ENCODE results near the gene MYCBP2. TPM values are rescaled to one million over a fixed set of nuclear protein-coding genes. Genes with fewer than 3 reads are reported as not detected.

MYCBP2 gene
- total and polyA plus RNA-seq, 5 donors from 2014 or later, result 20.8 to 189 (median 27.8) TPM

GRCh38 chr13:77310579-77311279 lies 16.2 kb downstream of the MYCBP2 start:
- peak overlapping the region; percentile 28 for H3K4me3 ChIP-seq (ENCODE audit: low read depth, low read length)
- Mint-ChIP-seq H3K27me3 (no peaks in the 10 kb centered on the region), H3K27ac (peak overlapping the region in 2 of 3 donors; percentile 14 to 16), H3K36me3 (peaks cover 4% of the 10 kb centered on the region), H3K4me3 (peak overlapping the region in 3 of 4 donors; percentile 11 to 39 (median 13)), H3K9me3 (peaks cover 0 to 3% (median 0%) of the 10 kb centered on the region in 7 donors), H3K4me1 (peaks cover 73 to 93% (median 84%) of the 10 kb centered on the region in 4 donors)
- ATAC-seq (ENCODE audit: low read depth in 2 of 2), result no peak
- peaks cover 92% of the 10 kb centered on the region for H3K4me1 ChIP-seq (ENCODE audit: control insufficient read depth, insufficient read depth, low read length, poor library complexity, severe bottlenecking)
- no peak for DNase-seq
- H3K9me3 ChIP-seq (ENCODE audit: control insufficient read depth in 2 of 2, low read length in 2 of 2), result no peaks in the 10 kb centered on the region
- H3K27ac ChIP-seq (ENCODE audit: insufficient read depth, low read length, poor library complexity, severe bottlenecking), result no peak overlapping the region
- H3K27me3 ChIP-seq (ENCODE audit: control insufficient read depth, insufficient read depth, low read length), result no peaks in the 10 kb centered on the region
- H3K36me3 ChIP-seq (ENCODE audit: control insufficient read depth, insufficient read depth, low read length), result no peaks in the 10 kb centered on the region

GRCh38 chr13:77310161-77310560 lies 16.7 kb downstream of the MYCBP2 start:
- Histone ChIP-seq H3K4me3 (ENCODE audit: low read depth, low read length) (peak overlapping the region; percentile 20), H3K27me3 (ENCODE audit: control insufficient read depth, insufficient read depth, low read length) (no peaks in the 10 kb centered on the region), H3K36me3 (ENCODE audit: control insufficient read depth, insufficient read depth, low read length) (no peaks in the 10 kb centered on the region), H3K9me3 (ENCODE audit: control insufficient read depth in 2 of 2, low read length in 2 of 2) (no peaks in the 10 kb centered on the region), H3K4me1 (ENCODE audit: control insufficient read depth, insufficient read depth, low read length, poor library complexity, severe bottlenecking) (peaks cover 93% of the 10 kb centered on the region), H3K27ac (ENCODE audit: insufficient read depth, low read length, poor library complexity, severe bottlenecking) (no peak overlapping the region)
- Mint-ChIP-seq H3K27me3 (no peaks in the 10 kb centered on the region), H3K36me3 (peaks cover 6% of the 10 kb centered on the region), H3K9me3 (peaks cover 0 to 3% (median 0%) of the 10 kb centered on the region in 7 donors), H3K4me1 (peaks cover 74 to 93% (median 87%) of the 10 kb centered on the region in 4 donors), H3K27ac (no peak overlapping the region), H3K4me3 (peak overlapping the region in 2 of 4 donors; percentile 61 to 66)
- no peak for ATAC-seq (ENCODE audit: low read depth in 2 of 2)
- no peak for DNase-seq

- Mint-ChIP-seq H3K27me3 (no peaks in the 10 kb centered on the region), H3K9me3 (peaks cover 0 to 3% (median 0%) of the 10 kb centered on the region in 7 donors), H3K4me3 (peak overlapping the region; percentile 1 to 66 (median 26)), H3K27ac (peak overlapping the region; percentile 11 to 22 (median 21)), H3K4me1 (peaks cover 69 to 92% (median 84%) of the 10 kb centered on the region in 4 donors), H3K36me3 (peaks cover 9% of the 10 kb centered on the region)
- Histone ChIP-seq H3K27me3 (ENCODE audit: control insufficient read depth, insufficient read depth, low read length) (no peaks in the 10 kb centered on the region), H3K4me1 (ENCODE audit: control insufficient read depth, insufficient read depth, low read length, poor library complexity, severe bottlenecking) (peaks cover 90% of the 10 kb centered on the region), H3K36me3 (ENCODE audit: control insufficient read depth, insufficient read depth, low read length) (no peaks in the 10 kb centered on the region), H3K27ac (ENCODE audit: insufficient read depth, low read length, poor library complexity, severe bottlenecking) (no peak overlapping the region), H3K9me3 (ENCODE audit: control insufficient read depth in 2 of 2, low read length in 2 of 2) (no peaks in the 10 kb centered on the region), H3K4me3 (ENCODE audit: low read depth, low read length) (peak overlapping the region; percentile 57)
- DNase-seq, result no peak
- peak; percentile 11 to 35 for ATAC-seq (ENCODE audit: low read depth in 2 of 2)
These were observed 17.6 kb downstream of the MYCBP2 start for GRCh38 chr13:77309254-77309653.

GRCh38 chr13:77306458-77306857 lies 20.4 kb downstream of the MYCBP2 start:
- Histone ChIP-seq H3K4me1 (ENCODE audit: control insufficient read depth, insufficient read depth, low read length, poor library complexity, severe bottlenecking) (peaks cover 72% of the 10 kb centered on the region), H3K36me3 (ENCODE audit: control insufficient read depth, insufficient read depth, low read length) (no peaks in the 10 kb centered on the region), H3K4me3 (ENCODE audit: low read depth, low read length) (peak overlapping the region; percentile 52), H3K27ac (ENCODE audit: insufficient read depth, low read length, poor library complexity, severe bottlenecking) (peak overlapping the region; percentile 25), H3K9me3 (ENCODE audit: control insufficient read depth in 2 of 2, low read length in 2 of 2) (no peaks in the 10 kb centered on the region), H3K27me3 (ENCODE audit: control insufficient read depth, insufficient read depth, low read length) (no peaks in the 10 kb centered on the region)
- Mint-ChIP-seq H3K9me3 (peaks cover 0 to 3% (median 0%) of the 10 kb centered on the region in 7 donors), H3K4me3 (peak overlapping the region; percentile 12 to 56 (median 20)), H3K27ac (peak overlapping the region; percentile 3 to 50 (median 21)), H3K36me3 (peaks cover 19% of the 10 kb centered on the region), H3K4me1 (peaks cover 63 to 93% (median 80%) of the 10 kb centered on the region in 4 donors), H3K27me3 (no peaks in the 10 kb centered on the region)
- no peak for ATAC-seq (ENCODE audit: low read depth in 2 of 2)
- DNase-seq, result no peak

GRCh38 chr13:77305266-77305665 lies 21.6 kb downstream of the MYCBP2 start:
- Mint-ChIP-seq H3K4me1 (peaks cover 62 to 93% (median 79%) of the 10 kb centered on the region in 4 donors), H3K27me3 (no peaks in the 10 kb centered on the region), H3K27ac (peak overlapping the region in 1 of 3 donors; percentile 41), H3K4me3 (peak overlapping the region in 2 of 4 donors; percentile 45 to 67), H3K9me3 (peaks cover 0 to 3% (median 0%) of the 10 kb centered on the region in 7 donors), H3K36me3 (peaks cover 19% of the 10 kb centered on the region)
- no peak overlapping the region for H3K27ac ChIP-seq (ENCODE audit: insufficient read depth, low read length, poor library complexity, severe bottlenecking)
- peaks cover 71% of the 10 kb centered on the region for H3K4me1 ChIP-seq (ENCODE audit: control insufficient read depth, insufficient read depth, low read length, poor library complexity, severe bottlenecking)
- DNase-seq, result no peak
- peak overlapping the region; percentile 12 for H3K4me3 ChIP-seq (ENCODE audit: low read depth, low read length)
- H3K36me3 ChIP-seq (ENCODE audit: control insufficient read depth, insufficient read depth, low read length), result no peaks in the 10 kb centered on the region
- no peaks in the 10 kb centered on the region for H3K9me3 ChIP-seq (ENCODE audit: control insufficient read depth in 2 of 2, low read length in 2 of 2)
- no peaks in the 10 kb centered on the region for H3K27me3 ChIP-seq (ENCODE audit: control insufficient read depth, insufficient read depth, low read length)
- no peak for ATAC-seq (ENCODE audit: low read depth in 2 of 2)

GRCh38 chr13:77300176-77301037 lies 26.5 kb downstream of the MYCBP2 start:
- peak overlapping the region; percentile 6 to 62 (median 36) for H3K4me3 Mint-ChIP-seq
- no peaks in the 10 kb centered on the region for H3K9me3 ChIP-seq (ENCODE audit: control insufficient read depth in 2 of 2, low read length in 2 of 2)
- peaks cover 43% of the 10 kb centered on the region for H3K4me1 ChIP-seq (ENCODE audit: control insufficient read depth, insufficient read depth, low read length, poor library complexity, severe bottlenecking)
- H3K4me1 Mint-ChIP-seq, result peaks cover 57 to 82% (median 73%) of the 10 kb centered on the region in 4 donors
- H3K27me3 Mint-ChIP-seq, result no peaks in the 10 kb centered on the region
- H3K36me3 ChIP-seq (ENCODE audit: control insufficient read depth, insufficient read depth, low read length), result peaks cover 8% of the 10 kb centered on the region
- H3K9me3 Mint-ChIP-seq, result no peaks in the 10 kb centered on the region
- peak overlapping the region in 1 of 3 donors; percentile 57 for H3K27ac Mint-ChIP-seq
- H3K27ac ChIP-seq (ENCODE audit: insufficient read depth, low read length, poor library complexity, severe bottlenecking), result no peak overlapping the region
- H3K4me3 ChIP-seq (ENCODE audit: low read depth, low read length), result peak overlapping the region; percentile 39
- H3K27me3 ChIP-seq (ENCODE audit: control insufficient read depth, insufficient read depth, low read length), result no peaks in the 10 kb centered on the region
- peaks cover 22% of the 10 kb centered on the region for H3K36me3 Mint-ChIP-seq
- no peak for DNase-seq
- no peak for ATAC-seq (ENCODE audit: low read depth in 2 of 2)

- Mint-ChIP-seq H3K27me3 (no peaks in the 10 kb centered on the region), H3K4me1 (peaks cover 56 to 80% (median 72%) of the 10 kb centered on the region in 4 donors), H3K4me3 (no peak overlapping the region), H3K36me3 (peaks cover 24% of the 10 kb centered on the region), H3K27ac (peak overlapping the region in 1 of 3 donors; percentile 10), H3K9me3 (no peaks in the 10 kb centered on the region)
- peaks cover 36% of the 10 kb centered on the region for H3K4me1 ChIP-seq (ENCODE audit: control insufficient read depth, insufficient read depth, low read length, poor library complexity, severe bottlenecking)
- no peaks in the 10 kb centered on the region for H3K27me3 ChIP-seq (ENCODE audit: control insufficient read depth, insufficient read depth, low read length)
- H3K36me3 ChIP-seq (ENCODE audit: control insufficient read depth, insufficient read depth, low read length), result peaks cover 15% of the 10 kb centered on the region
- H3K9me3 ChIP-seq (ENCODE audit: control insufficient read depth in 2 of 2, low read length in 2 of 2), result no peaks in the 10 kb centered on the region
- peak overlapping the region; percentile 39 for H3K4me3 ChIP-seq (ENCODE audit: low read depth, low read length)
- no peak for ATAC-seq (ENCODE audit: low read depth in 2 of 2)
- no peak overlapping the region for H3K27ac ChIP-seq (ENCODE audit: insufficient read depth, low read length, poor library complexity, severe bottlenecking)
- no peak for DNase-seq
These were observed 27.3 kb downstream of the MYCBP2 start for GRCh38 chr13:77299587-77299986.
